WTC11 (cell line): ENCODE data around the gene DECR2.
A peak's percentile ranks its signal among the peaks of the same experiment; 100 is the strongest.

Source experiments
- ETV6 ChIP-seq: sonication (generic); formaldehyde crosslinking; IDR thresholded peaks from 2 replicates; pipeline ENCODE4 v1.8.1; 2022; ENCODE audit warnings: mild to moderate bottlenecking, missing genetic modification reagents
- GABPB1 ChIP-seq: sonication (generic); formaldehyde crosslinking; IDR thresholded peaks from 2 replicates; pipeline ENCODE4 v1.8.1; 2023; ENCODE audit warnings: mild to moderate bottlenecking, missing genetic modification reagents
- JUN ChIP-seq: sonication (generic); formaldehyde crosslinking; IDR thresholded peaks from 2 replicates; pipeline ENCODE4 v1.8.0; 2023; ENCODE audit warnings: mild to moderate bottlenecking, missing genetic modification reagents
- TCF7 ChIP-seq: sonication (generic); formaldehyde crosslinking; IDR thresholded peaks from 2 replicates; pipeline ENCODE4 v1.8.0; 2022; ENCODE audit warnings: mild to moderate bottlenecking, low read depth, missing genetic modification reagents, moderate library complexity
- TEAD4 ChIP-seq: sonication (generic); formaldehyde crosslinking; IDR thresholded peaks from 2 replicates; pipeline ENCODE4 v1.8.0; 2022; ENCODE audit warnings: mild to moderate bottlenecking, missing genetic modification reagents
- ZNF232 ChIP-seq: sonication (generic); formaldehyde crosslinking; IDR thresholded peaks from 2 replicates; pipeline ENCODE4 v1.8.0; 2022; ENCODE audit warnings: mild to moderate bottlenecking, missing genetic modification reagents
- TF ChIP-seq, protein P1 (sequence below): sonication (generic); formaldehyde crosslinking; IDR thresholded peaks from 2 replicates; pipeline ENCODE4 v1.8.0; 2022; ENCODE audit warnings: mild to moderate bottlenecking, missing genetic modification reagents
- TF ChIP-seq, protein P2 (sequence below): fragments of 200-600 bp; IDR thresholded peaks from 2 replicates; pipeline ENCODE4 v1.8.0; 2022; ENCODE audit warnings: antibody characterized with exemption
- TF ChIP-seq, protein P3 (sequence below): sonication (generic); formaldehyde crosslinking; IDR thresholded peaks from 2 replicates; pipeline ENCODE4 v1.8.1; 2022; ENCODE audit warnings: low read depth, missing genetic modification reagents, borderline replicate concordance
- TF ChIP-seq, protein P4 (sequence below): sonication (generic); formaldehyde crosslinking; conservative IDR thresholded peaks from 2 replicates; pipeline ENCODE4 v1.8.1; 2023; ENCODE audit warnings: mild to moderate bottlenecking, low read depth, missing genetic modification reagents, moderate library complexity
- TF ChIP-seq, protein P5 (sequence below): sonication (generic); formaldehyde crosslinking; conservative IDR thresholded peaks from 2 replicates; pipeline ENCODE4 v1.8.1; 2022; ENCODE audit warnings: mild to moderate bottlenecking, missing genetic modification reagents
- TF ChIP-seq, protein P6 (sequence below): sonication (generic); formaldehyde crosslinking; IDR thresholded peaks from 2 replicates; pipeline ENCODE4 v1.8.0; 2023; ENCODE audit warnings: missing genetic modification reagents

DNA sequence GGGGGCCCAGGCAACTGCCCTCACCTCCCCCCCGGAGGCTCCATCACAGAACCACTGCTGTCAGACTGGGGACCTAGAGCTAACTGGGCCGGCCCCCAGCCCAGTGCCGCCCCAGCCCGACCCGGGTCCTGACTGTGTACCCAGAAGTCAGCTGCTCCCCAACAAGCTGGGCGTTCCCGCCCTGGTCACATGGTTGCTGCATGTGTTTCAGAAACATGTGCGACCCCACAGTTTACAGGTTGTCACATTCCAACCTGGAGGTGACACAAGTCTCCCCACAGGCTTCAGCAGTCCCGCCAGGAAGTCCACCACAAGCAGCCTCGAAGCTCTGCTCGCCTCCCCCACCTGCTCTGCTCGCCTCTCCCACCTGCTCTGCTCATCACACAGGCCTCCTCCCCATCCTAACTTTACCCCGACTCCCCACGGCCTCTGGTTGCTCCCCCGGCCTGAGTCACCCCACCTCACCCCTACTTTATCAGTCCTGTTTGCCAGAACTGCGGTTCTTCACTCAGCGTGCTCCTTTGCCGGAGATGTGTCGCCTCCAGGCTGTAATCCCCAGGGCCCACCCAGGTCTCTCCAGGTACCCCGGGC lies 32.3 kb upstream of the DECR2 start:
- TF ChIP-seq, protein P1, sequence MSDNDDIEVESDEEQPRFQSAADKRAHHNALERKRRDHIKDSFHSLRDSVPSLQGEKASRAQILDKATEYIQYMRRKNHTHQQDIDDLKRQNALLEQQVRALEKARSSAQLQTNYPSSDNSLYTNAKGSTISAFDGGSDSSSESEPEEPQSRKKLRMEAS (CRISPR knock-in tag) = 0 out of 2 replicates have a peak, but pooled peaks have one; percentile 7
- TF ChIP-seq, protein P2, sequence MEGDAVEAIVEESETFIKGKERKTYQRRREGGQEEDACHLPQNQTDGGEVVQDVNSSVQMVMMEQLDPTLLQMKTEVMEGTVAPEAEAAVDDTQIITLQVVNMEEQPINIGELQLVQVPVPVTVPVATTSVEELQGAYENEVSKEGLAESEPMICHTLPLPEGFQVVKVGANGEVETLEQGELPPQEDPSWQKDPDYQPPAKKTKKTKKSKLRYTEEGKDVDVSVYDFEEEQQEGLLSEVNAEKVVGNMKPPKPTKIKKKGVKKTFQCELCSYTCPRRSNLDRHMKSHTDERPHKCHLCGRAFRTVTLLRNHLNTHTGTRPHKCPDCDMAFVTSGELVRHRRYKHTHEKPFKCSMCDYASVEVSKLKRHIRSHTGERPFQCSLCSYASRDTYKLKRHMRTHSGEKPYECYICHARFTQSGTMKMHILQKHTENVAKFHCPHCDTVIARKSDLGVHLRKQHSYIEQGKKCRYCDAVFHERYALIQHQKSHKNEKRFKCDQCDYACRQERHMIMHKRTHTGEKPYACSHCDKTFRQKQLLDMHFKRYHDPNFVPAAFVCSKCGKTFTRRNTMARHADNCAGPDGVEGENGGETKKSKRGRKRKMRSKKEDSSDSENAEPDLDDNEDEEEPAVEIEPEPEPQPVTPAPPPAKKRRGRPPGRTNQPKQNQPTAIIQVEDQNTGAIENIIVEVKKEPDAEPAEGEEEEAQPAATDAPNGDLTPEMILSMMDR = no peak
- TF ChIP-seq, protein P3, sequence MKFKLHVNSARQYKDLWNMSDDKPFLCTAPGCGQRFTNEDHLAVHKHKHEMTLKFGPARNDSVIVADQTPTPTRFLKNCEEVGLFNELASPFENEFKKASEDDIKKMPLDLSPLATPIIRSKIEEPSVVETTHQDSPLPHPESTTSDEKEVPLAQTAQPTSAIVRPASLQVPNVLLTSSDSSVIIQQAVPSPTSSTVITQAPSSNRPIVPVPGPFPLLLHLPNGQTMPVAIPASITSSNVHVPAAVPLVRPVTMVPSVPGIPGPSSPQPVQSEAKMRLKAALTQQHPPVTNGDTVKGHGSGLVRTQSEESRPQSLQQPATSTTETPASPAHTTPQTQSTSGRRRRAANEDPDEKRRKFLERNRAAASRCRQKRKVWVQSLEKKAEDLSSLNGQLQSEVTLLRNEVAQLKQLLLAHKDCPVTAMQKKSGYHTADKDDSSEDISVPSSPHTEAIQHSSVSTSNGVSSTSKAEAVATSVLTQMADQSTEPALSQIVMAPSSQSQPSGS (CRISPR knock-in tag) = no peak
- TF ChIP-seq, protein P4, sequence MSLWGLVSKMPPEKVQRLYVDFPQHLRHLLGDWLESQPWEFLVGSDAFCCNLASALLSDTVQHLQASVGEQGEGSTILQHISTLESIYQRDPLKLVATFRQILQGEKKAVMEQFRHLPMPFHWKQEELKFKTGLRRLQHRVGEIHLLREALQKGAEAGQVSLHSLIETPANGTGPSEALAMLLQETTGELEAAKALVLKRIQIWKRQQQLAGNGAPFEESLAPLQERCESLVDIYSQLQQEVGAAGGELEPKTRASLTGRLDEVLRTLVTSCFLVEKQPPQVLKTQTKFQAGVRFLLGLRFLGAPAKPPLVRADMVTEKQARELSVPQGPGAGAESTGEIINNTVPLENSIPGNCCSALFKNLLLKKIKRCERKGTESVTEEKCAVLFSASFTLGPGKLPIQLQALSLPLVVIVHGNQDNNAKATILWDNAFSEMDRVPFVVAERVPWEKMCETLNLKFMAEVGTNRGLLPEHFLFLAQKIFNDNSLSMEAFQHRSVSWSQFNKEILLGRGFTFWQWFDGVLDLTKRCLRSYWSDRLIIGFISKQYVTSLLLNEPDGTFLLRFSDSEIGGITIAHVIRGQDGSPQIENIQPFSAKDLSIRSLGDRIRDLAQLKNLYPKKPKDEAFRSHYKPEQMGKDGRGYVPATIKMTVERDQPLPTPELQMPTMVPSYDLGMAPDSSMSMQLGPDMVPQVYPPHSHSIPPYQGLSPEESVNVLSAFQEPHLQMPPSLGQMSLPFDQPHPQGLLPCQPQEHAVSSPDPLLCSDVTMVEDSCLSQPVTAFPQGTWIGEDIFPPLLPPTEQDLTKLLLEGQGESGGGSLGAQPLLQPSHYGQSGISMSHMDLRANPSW (CRISPR knock-in tag) = no peak
- no peak for TF ChIP-seq TCF7 (CRISPR knock-in tag)
- no peak for TF ChIP-seq ZNF232 (CRISPR knock-in tag)
- TF ChIP-seq, protein P5, sequence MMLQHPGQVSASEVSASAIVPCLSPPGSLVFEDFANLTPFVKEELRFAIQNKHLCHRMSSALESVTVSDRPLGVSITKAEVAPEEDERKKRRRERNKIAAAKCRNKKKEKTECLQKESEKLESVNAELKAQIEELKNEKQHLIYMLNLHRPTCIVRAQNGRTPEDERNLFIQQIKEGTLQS (CRISPR knock-in tag) = no peak
- no peak for TF ChIP-seq ETV6 (CRISPR knock-in tag)
- no peak for TF ChIP-seq TEAD4 (CRISPR knock-in tag)
- TF ChIP-seq, protein P6, sequence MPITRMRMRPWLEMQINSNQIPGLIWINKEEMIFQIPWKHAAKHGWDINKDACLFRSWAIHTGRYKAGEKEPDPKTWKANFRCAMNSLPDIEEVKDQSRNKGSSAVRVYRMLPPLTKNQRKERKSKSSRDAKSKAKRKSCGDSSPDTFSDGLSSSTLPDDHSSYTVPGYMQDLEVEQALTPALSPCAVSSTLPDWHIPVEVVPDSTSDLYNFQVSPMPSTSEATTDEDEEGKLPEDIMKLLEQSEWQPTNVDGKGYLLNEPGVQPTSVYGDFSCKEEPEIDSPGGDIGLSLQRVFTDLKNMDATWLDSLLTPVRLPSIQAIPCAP = no peak
- TF ChIP-seq GABPB1 (CRISPR knock-in tag) = no peak
- TF ChIP-seq JUN (CRISPR knock-in tag) = no peak
